Astrocyte (in vitro differentiated cells and primary cell): Measurements from ENCODE around the gene PDK1. TPM values are rescaled to one million over a fixed set of nuclear protein-coding genes. Genes with fewer than 3 reads are reported as not detected.

Source experiments
- DNase-seq: peaks from one replicate; pipeline ENCODE4 v3.0.0-alpha.2; 2010; ENCODE audit warnings: low read depth
- FAIRE-seq: peaks from 2 replicates; lab custom pipeline; 2011; peaks lifted over from hg19 to GRCh38; lab: Jason Lieb, UNC
- H2AFZ ChIP-seq: 2 replicates; pipeline ENCODE4 v1.6.0; 2012; ENCODE audit warnings: low read depth, low read length, inconsistent platforms
- H3K27ac ChIP-seq: 2 replicates; pipeline ENCODE4 v1.5.1; 2011; ENCODE audit warnings: low read depth, low read length, inconsistent platforms
- H3K27me3 ChIP-seq: 2 replicates; pipeline ENCODE4 v1.6.0; 2011; ENCODE audit warnings: low read length, inconsistent platforms; ENCODE audit not compliant: insufficient read depth
- H3K36me3 ChIP-seq: 2 replicates; pipeline ENCODE4 v1.5.1; 2011; ENCODE audit warnings: low read length, inconsistent platforms; ENCODE audit not compliant: insufficient read depth
- H3K4me1 ChIP-seq: 2 replicates; pipeline ENCODE4 v1.5.1; 2011; ENCODE audit warnings: low read length, inconsistent platforms; ENCODE audit not compliant: insufficient read depth
- H3K4me2 ChIP-seq: 2 replicates; pipeline ENCODE4 v1.6.0; 2012; ENCODE audit warnings: low read length, inconsistent platforms
- H3K4me3 ChIP-seq: 2 replicates; pipeline ENCODE4 v1.5.1; 2011; ENCODE audit warnings: low read depth, mild to moderate bottlenecking, low read length, inconsistent platforms; ENCODE audit not compliant: insufficient read depth
- H3K79me2 ChIP-seq: 2 replicates; pipeline ENCODE4 v1.6.0; 2012; ENCODE audit warnings: mild to moderate bottlenecking, low read length, inconsistent platforms; ENCODE audit not compliant: insufficient read depth
- H3K9ac ChIP-seq: 2 replicates; pipeline ENCODE4 v1.6.0; 2012; ENCODE audit warnings: mild to moderate bottlenecking, low read length, inconsistent platforms
- H3K9me3 ChIP-seq: 2 replicates; pipeline ENCODE4 v1.5.1; 2012; ENCODE audit warnings: low read depth, mild to moderate bottlenecking, low read length, inconsistent platforms; ENCODE audit not compliant: insufficient read depth
- H4K20me1 ChIP-seq: 2 replicates; pipeline ENCODE4 v1.6.0; 2012; ENCODE audit warnings: low read length, inconsistent platforms; ENCODE audit not compliant: insufficient read depth
- H3K27ac Mint-ChIP-seq: one replicate; pipeline ENCODE4 v1.8.0; 2021; ENCODE audit warnings: mild to moderate bottlenecking, mixed read lengths; ENCODE audit not compliant: unreplicated experiment
- H3K27me3 Mint-ChIP-seq: one replicate; pipeline ENCODE4 v1.8.0; 2021; ENCODE audit warnings: low read depth, mixed read lengths; ENCODE audit not compliant: unreplicated experiment
- H3K36me3 Mint-ChIP-seq: one replicate; pipeline ENCODE4 v1.8.0; 2021; ENCODE audit warnings: low read depth, mixed read lengths; ENCODE audit not compliant: unreplicated experiment
- H3K4me1 Mint-ChIP-seq: one replicate; pipeline ENCODE4 v1.8.0; 2021; ENCODE audit warnings: low read depth, mixed read lengths; ENCODE audit not compliant: unreplicated experiment
- H3K4me3 Mint-ChIP-seq: one replicate; pipeline ENCODE4 v1.8.0; 2021; ENCODE audit warnings: mild to moderate bottlenecking, moderate library complexity, mixed read lengths; ENCODE audit not compliant: unreplicated experiment
- H3K9me3 Mint-ChIP-seq: one replicate; pipeline ENCODE4 v1.8.0; 2021; ENCODE audit warnings: mild to moderate bottlenecking, mixed read lengths; ENCODE audit not compliant: unreplicated experiment
- EZH2 ChIP-seq: IDR thresholded peaks from 2 replicates; pipeline ENCODE4 v1.6.1; 2012; ENCODE audit warnings: mild to moderate bottlenecking, low read length, inconsistent platforms; ENCODE audit not compliant: insufficient read depth
- total RNA-seq: library from RNA; stranded (reverse); gene quantifications from 2 replicates; pipeline ENCODE4 v1.2.1, GENCODE V29; 2021
- TF ChIP-seq, protein P1 (sequence below): IDR thresholded peaks from 2 replicates; pipeline ENCODE4 v1.5.1; 2011; ENCODE audit warnings: low read depth, mild to moderate bottlenecking, inconsistent platforms, low read length, moderate library complexity; ENCODE audit not compliant: insufficient read depth

PDK1 gene
- total RNA-seq, 1 donor from 2014 or later, result 26.0 TPM

DNA sequence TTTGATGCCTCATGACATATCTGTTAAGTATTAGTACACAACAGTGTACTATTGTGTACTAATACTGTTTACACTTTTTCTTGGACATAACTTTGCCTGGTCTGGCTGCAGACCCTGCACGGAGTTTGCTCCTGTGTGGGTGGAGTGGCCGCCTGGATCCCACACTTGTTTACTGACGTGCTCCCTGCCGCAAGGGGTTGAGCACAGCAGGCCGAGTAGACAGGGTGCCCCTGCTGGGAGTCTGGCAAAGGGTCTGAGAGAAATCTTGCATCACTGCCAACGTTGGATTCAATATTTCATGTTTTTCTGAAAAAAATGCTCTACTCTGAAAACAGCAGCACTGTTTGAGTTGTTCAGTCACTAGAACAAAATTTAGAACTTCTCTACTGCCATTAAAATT lies 59.0 kb downstream of the PDK1 start:
- H3K79me2 ChIP-seq, result no peaks in the 10 kb centered on the region
- no peak overlapping the region for H3K27ac ChIP-seq
- H3K36me3 ChIP-seq, result no peaks in the 10 kb centered on the region
- no peaks in the 10 kb centered on the region for H3K27me3 ChIP-seq
- H3K9me3 ChIP-seq, result no peaks in the 10 kb centered on the region
- H3K9ac ChIP-seq, result no peak overlapping the region
- Mint-ChIP-seq H3K27ac (no peak overlapping the region), H3K4me3 (no peak overlapping the region), H3K9me3 (no peaks in the 10 kb centered on the region), H3K4me1 (no peaks in the 10 kb centered on the region), H3K27me3 (no peaks in the 10 kb centered on the region), H3K36me3 (peaks cover 5% of the 10 kb centered on the region)
- no peaks in the 10 kb centered on the region for H3K4me1 ChIP-seq
- FAIRE-seq, result no peak
- TF ChIP-seq, protein P1, sequence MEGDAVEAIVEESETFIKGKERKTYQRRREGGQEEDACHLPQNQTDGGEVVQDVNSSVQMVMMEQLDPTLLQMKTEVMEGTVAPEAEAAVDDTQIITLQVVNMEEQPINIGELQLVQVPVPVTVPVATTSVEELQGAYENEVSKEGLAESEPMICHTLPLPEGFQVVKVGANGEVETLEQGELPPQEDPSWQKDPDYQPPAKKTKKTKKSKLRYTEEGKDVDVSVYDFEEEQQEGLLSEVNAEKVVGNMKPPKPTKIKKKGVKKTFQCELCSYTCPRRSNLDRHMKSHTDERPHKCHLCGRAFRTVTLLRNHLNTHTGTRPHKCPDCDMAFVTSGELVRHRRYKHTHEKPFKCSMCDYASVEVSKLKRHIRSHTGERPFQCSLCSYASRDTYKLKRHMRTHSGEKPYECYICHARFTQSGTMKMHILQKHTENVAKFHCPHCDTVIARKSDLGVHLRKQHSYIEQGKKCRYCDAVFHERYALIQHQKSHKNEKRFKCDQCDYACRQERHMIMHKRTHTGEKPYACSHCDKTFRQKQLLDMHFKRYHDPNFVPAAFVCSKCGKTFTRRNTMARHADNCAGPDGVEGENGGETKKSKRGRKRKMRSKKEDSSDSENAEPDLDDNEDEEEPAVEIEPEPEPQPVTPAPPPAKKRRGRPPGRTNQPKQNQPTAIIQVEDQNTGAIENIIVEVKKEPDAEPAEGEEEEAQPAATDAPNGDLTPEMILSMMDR, result no peak
- TF ChIP-seq EZH2, result no peak
- DNase-seq, result no peak
- H4K20me1 ChIP-seq, result no peaks in the 10 kb centered on the region
- no peak overlapping the region for H3K4me2 ChIP-seq
- no peak overlapping the region for H2AFZ ChIP-seq
- H3K4me3 ChIP-seq, result no peak overlapping the region

DNA sequence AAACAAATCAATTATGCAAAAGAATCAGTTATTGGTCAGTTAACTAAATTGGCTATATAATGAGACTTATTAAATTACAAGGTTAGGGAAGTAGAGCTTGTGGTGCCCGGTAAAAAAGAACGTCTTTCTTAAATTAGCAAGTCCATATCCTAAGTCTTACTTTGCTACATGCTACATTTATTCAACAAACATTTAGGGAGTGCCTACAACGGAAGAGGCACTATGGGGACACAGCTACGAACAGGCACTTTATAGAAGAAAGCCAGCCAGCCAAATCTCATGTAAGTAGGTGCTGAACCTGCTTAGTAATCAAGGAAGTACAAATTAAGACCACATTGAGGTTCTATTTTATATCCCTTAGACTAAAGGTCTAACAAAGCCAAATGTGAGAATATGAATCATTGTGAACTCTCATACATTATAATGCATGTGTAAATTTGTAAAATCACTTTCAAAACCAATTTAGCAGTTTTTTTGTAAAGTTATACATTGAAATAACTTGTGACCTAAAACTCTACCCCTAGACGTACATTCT lies 59.9 kb downstream of the PDK1 start:
- no peaks in the 10 kb centered on the region for H3K79me2 ChIP-seq
- no peak overlapping the region for H2AFZ ChIP-seq
- H3K9ac ChIP-seq, result no peak overlapping the region
- Mint-ChIP-seq H3K27me3 (no peaks in the 10 kb centered on the region), H3K4me3 (no peak overlapping the region), H3K4me1 (no peaks in the 10 kb centered on the region), H3K9me3 (peaks cover 6% of the 10 kb centered on the region), H3K27ac (no peak overlapping the region), H3K36me3 (peaks cover 5% of the 10 kb centered on the region)
- no peaks in the 10 kb centered on the region for H3K36me3 ChIP-seq
- no peak overlapping the region for H3K4me2 ChIP-seq
- FAIRE-seq, result no peak
- H3K4me1 ChIP-seq, result no peaks in the 10 kb centered on the region
- H3K4me3 ChIP-seq, result no peak overlapping the region
- H3K9me3 ChIP-seq, result no peaks in the 10 kb centered on the region
- TF ChIP-seq EZH2, result no peak
- TF ChIP-seq, protein P1, result no peak
- H4K20me1 ChIP-seq, result no peaks in the 10 kb centered on the region
- no peak for DNase-seq
- H3K27ac ChIP-seq, result no peak overlapping the region
- no peaks in the 10 kb centered on the region for H3K27me3 ChIP-seq

DNA sequence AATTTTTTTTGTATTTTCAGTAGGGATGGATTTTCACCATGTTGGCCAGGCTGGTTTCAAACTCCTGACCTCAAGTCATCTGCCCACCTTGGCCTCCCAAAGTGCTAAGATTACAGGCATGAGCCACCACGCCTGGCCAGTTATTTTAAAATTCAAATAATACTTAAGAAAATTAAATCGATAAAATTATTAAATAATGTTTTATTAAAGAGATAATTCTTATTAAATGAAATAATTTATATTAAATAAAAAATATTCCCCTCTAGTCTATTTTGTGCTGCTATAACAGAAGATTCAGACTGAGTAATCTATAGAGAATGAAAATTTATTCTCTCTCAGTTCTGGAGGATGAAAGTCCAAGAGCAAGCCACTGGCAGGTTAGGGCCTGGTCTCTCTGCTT lies 61.2 kb downstream of the PDK1 start:
- no peaks in the 10 kb centered on the region for H4K20me1 ChIP-seq
- no peaks in the 10 kb centered on the region for H3K79me2 ChIP-seq
- no peak overlapping the region for H3K4me2 ChIP-seq
- Mint-ChIP-seq H3K27ac (no peak overlapping the region), H3K27me3 (no peaks in the 10 kb centered on the region), H3K9me3 (peaks cover 7% of the 10 kb centered on the region), H3K4me1 (no peaks in the 10 kb centered on the region), H3K4me3 (no peak overlapping the region), H3K36me3 (peaks cover 5% of the 10 kb centered on the region)
- H3K4me3 ChIP-seq, result no peak overlapping the region
- no peaks in the 10 kb centered on the region for H3K36me3 ChIP-seq
- FAIRE-seq (no peak), DNase-seq (no peak)
- H3K27me3 ChIP-seq, result no peaks in the 10 kb centered on the region
- H3K9ac ChIP-seq, result no peak overlapping the region
- no peak overlapping the region for H3K27ac ChIP-seq
- no peak overlapping the region for H2AFZ ChIP-seq
- TF ChIP-seq EZH2, result no peak
- TF ChIP-seq, protein P1, result no peak
- no peaks in the 10 kb centered on the region for H3K9me3 ChIP-seq
- no peaks in the 10 kb centered on the region for H3K4me1 ChIP-seq
